GM21526 (cell line): ENCODE data around the gene FBRSL1.

Source experiments
- ATAC-seq: cut with Tn5 transposase; IDR thresholded peaks from one replicate; pipeline ENCODE4 v1.9.1; 2021; ENCODE audit warnings: moderate library complexity; ENCODE audit not compliant: unreplicated experiment, low FRiP score

The FBRSL1 gene

DNA sequence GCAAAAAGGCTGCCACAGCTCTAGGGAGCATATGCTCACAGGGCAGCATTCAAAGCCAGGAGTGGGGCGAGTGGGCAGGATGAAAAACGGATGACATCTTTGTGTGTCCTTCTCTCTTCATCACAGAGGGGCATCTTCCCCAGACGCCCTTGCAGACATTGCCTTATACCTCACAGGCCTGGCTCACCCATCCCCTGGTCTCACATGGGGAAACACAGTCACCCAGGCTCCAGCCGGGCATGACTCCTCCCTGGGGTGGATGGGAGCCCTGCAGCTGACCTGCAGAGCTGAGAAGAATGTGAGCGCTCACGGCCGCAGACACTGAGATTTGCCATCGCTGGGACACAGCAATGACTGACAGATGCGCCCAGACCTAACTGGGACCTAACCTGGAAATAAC, 7.2 kb upstream of the FBRSL1 start:
- no peak for ATAC-seq

DNA sequence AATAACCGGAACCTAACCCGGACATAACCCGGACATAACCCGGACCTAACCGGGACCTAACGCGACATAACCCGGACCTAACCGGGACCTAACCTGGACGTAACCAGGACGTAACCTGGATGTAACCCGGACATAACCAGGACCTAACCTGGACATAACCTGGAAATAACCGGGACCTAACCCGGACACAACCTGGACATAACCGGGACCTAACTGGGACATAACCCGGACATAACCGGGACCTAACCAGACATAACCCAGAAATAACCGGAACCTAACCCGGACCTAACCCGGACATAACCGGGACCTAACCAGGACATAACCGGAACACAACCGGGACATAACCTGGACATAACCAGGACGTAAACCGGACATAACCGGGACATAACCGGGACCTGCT, 6.7 kb upstream of the FBRSL1 start:
- ATAC-seq: no peak

DNA sequence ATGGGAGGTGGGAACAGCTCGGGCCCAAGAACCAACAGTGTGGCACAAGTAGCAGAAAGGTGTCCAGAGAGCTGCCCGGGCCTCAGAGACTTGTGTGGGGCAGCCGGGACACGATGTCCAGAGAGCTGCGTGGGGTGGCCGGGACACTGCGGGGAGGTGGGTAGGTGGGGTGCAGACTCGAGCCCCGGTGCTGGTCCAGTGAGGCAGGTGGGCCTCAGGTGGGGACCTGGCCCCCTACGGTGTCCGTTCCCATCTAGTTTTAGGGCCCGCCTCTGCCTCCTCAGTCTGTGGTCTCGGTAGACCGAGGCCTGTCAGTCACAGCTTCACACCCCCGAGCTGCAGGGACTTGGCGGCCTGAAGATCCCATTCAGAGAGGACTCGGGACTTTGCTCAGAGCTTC, 6.3 kb upstream of the FBRSL1 start:
- ATAC-seq: no peak

DNA sequence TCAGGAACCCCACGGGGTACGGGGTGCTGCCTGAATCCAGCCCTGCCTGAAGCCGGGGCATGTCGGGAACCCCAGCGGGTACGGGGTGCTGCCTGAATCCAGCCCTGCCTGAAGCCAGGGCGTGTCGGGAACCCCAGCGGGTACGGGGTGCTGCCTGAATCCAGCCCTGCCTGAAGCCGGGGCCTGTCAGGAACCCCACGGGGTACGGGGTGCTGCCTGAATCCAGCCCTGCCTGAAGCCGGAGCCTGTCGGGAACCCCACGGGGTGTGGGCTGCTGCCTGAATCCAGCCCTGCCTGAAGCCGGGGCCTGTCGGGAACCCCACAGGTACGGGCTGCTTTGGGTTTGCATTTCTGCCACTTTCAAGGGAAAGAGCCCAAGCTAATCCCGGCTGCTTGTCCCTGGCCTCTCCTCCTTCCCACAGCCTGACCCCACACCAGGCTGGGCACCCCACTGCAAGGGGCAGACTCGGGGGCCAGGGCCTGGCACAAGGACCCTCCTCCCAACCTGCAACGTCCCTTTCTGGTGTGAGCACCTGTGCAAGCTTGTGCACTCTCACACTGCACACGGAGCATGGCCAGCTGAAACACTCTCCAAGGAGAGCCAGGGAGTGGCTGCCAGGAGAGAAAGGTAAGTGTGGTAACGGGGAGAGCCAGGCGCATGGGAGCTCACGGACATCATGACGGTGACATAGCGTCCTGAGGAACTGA, 5.6 kb upstream of the FBRSL1 start:
- ATAC-seq: no peak

DNA sequence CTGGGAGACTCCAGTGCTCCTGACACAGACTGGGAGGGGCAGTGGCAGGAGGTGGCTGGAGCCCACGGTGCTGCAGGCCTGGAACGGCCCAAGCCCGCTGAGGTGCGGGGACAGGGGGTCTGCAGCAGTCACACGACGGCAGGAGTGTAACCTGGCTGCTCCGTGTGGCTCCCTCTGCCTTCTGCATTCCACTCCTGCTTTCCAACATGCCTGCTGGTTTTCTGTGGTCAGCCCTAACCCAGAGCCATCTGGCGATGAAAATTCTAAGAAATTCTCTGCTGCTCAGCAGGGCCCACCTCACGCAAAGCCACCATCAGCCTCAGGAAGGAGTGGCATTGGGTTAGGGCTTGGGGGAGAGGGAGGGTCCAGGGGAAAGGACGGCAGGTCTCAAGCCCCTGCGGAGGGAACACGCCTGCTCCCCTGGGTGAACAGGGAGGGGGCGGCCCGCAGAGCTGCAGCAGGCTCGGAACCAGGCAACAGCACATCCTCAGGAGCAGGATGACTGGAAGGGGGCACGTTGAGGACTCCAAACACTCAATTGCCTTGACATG, 5.0 kb upstream of the FBRSL1 start:
- ATAC-seq: no peak

DNA sequence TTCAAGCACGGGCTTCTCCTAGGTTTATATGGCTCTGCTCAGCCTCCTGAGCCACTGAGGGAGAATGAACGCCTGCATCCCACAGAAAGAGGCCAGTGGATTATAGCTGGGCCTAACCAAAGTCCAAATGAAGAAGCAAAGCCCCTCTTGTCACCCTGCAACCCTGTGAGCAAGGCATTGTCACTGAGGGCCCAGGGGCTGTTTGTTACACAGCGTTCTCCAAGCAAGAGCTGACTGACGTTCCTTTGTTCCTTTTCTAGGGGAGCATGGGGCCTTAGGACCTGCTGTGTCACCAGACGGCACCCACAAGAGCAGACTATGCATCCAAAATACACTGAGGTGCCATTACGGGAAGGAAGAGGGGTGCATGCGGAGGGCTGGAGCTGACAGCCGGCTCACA, 4.3 kb upstream of the FBRSL1 start:
- ATAC-seq: no peak

DNA sequence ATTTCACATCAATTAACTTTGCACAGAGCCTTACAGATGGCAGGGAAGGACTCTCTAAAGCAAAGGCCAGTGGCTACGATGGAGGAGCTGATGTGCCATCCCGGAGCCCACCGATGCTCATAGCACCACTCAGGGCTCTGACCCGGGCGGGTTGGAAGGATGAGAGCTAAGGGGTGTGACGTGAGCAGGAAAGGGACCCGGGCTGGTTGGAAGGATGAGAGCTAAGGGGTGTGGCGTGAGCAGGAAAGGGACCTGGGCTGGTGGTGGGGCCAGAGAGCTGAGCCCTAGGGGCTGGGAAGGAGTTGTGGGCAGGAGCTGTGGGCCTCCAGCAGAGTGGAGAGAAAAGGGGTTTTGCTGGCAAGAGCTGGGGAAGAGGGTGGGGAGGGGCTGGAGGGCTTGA, 3.8 kb upstream of the FBRSL1 start:
- no peak for ATAC-seq

DNA sequence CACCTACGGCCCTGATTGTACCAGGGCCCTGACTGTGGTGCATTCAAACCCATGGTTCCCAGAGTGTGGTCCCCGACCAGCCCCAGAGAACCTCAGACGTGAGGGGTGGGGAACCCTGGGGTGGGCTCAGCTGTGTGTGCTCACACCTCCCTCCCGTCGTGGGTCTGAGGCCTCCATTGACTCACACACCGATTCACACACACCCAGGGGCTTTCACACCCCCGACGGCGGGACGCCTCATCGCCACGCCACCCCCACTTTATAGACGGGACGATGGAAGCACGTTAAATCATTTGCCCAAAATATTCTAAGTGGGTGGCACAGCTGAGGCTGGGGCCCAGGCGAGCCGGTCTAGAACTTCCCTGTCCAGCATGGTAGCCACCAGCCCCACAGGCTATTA, 3.4 kb upstream of the FBRSL1 start:
- no peak for ATAC-seq

DNA sequence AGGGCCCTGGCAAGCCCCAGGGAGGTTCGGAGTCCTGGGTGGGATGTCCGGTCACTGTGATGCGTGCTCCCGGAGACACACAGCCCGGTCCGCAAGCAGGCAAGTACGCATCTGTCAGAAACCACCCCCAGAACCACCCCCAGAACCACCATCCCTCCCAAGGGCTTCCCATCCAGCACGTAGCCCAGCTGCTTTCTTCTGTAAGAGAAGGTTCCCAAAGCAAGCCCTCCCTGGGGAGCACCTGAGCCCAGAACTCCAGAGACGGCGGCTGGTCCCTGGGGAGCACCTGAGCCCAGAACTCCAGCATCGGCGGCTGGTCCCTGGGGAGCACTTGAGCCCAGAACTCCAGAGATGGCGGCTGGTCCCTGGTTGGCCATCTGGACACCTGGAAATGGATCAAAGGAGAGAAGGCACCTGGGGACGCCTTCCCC, 2.6 kb upstream of the FBRSL1 start:
- ATAC-seq: no peak

DNA sequence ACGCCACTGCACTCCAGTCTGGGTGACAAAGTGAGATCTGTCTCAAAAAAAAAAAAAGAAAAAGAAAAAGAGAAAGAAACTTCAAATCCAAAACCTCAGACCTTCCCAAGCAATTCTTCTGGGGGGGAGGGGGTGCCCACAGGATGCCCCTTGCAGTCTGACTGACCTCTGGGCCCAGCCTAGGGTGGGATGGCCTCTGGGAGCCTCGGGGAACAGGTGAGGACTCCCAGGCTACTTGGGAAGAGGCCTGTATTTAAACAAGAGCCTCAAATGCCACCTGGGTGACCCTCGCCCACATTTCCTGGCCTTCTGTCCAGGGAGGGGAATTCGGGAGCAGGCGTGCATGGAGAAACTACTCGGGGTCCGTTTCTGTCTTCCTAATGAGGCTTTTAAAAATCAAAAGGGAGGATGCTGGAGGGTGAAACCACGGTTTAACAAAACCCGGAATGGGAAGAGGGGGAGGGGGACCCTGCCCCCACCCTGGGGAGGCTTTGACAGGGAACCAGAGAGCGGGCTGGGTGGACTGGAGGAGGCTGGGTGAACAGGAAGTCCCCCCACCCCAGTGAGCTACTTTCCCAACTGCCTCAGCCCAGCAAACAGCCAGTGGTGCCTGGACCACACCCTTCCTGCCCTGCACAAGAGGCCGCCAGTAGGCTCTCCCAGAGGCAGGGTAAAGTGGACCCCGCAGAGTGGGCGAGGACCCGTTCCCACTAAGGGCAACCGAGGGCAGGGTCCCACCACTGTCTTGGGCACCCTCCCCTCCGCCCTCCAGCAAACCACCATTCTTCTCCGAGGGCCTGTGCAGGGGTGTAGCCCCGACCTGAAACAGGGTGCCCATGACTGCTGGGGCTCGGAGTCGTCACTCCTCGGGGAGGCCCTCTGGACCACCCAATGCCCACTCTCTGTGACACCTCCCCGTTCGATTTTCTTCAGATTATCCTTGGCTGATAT, 1.5 kb upstream of the FBRSL1 start:
- ATAC-seq: no peak

DNA sequence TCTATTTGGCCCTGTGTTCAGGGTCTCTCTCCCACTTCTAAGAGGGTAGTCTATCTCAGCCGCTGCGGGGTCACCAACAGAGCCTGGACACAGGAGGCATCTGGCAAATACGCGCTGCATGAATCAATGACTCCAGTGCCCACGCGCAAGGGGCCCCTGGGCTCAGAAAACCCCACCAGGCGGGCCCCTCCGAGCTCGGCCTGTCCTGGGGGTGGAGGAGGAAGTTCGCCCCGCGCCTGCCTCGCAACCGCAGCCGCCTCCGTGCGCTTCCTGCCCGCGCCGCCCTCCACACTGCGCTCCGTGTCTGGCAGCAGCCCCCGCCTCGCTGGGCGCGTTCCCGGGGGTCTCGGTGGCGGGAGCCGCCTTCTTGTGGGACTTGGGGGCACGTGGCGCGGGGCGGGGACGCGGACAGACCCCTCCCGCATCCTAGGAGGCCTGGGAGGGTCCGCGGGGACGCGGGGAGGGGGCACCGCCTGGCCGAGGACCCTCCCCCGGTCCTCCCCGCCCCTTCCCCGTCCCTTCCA, 811 bp upstream of the FBRSL1 start:
- ATAC-seq: no peak

DNA sequence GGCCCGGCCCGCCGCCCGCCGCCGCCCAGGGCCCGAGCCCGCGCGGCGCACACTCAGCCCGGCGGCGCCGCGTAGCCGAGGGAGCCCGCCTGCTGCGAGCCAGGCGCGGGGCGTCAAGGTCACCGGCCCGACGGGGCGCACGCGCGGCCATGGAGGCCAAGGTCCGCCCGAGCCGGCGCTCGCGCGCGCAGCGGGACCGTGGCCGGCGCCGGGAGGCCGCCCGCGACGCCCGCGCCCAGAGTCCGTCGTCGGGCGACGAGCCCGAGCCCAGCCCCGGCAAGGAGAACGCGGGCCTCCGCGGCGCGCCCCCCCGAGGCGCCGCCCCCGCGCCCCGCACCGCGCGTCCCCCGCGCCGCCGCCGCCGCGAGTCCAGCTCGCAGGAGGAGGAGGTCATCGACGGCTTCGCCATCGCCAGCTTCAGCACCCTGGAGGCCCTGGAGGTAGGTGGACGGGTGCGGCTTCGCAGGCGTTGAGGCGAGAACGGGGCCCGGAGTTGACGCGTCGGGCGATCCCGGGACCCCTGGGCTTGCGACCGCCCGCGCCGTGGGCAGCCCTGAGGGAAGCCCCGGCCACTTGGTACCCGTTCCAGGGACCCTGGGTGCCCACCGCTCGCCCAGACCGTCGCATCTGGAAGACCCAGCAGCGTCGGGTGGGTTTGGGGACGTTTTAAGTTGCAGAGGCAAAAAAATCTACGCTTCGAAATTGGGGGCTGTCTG, 629 bp downstream of the FBRSL1 start:
- ATAC-seq: no peak

DNA sequence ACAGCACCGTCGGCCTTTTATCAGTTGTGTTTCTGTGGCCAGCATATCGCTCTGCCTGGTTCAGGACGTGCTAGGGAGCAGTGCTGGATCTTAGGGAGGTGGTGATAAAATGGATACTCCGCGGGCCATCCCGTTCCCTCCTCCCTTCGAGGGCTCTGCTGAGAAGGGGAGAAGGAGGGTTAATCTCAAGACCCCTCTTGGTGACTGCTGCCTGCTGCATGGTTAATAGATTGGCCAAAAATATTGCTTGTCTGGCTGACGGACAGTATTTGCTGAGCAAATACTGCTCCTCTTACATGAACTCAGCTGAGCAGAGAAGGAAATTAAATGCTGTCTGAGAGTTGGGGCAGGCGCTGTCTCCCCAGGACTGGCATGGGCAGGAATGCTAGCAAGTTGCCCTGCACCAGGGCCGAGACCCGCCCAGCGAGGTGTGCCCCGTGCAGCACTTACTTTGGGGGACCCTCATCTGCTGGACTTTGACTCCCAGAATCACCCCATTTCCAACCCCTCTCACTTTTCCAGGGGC, 1.2 kb downstream of the FBRSL1 start:
- ATAC-seq: no peak

DNA sequence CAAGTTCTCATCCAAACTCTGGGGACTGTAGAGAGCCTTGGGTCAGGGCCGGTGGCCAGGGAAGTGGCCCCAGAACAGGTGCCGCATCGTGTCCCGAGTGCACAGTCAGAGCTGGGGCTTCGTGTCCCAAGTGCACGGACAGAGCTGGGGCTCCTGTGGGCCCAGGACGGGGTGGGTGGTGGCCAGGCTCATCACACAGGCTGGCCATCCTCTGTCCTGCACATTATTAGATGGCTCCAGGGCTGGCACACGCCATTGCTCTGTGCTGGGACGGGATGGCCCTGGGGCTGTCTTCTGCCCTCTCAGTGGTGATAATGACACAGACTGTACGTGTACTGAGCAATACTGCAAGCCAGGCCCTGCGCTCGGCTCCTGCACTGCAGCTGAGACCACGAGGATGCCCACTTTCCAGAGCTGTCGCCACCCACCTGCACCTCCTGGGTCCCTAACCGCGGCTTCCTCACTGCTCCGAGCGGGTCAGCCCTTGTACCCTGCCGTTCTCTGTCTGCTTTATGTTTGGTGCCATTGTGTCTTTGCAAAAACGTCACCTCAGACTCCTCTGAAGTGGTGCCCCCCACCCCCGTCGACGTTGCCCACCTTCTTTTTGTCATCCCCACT, 1.9 kb downstream of the FBRSL1 start:
- no peak for ATAC-seq

DNA sequence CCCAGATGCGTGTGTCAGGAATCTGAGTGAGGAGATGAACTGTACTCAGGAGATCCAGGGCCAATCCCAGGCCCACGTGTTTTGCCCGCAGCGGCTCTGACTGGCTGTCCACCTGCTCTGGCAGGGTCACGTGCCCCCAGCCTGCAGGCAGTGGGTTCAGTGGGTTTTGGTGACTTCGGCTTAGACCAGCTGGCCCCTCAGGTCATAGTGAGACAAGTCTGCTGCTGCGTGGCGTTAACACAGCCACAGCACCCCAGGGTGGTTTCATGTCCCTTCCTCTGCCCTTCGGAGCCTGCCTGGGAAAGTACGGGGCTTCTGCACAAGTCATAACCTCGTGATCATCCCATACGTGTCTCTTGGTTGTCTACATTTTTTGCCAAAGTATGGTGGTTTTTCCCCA, 2.6 kb downstream of the FBRSL1 start:
- ATAC-seq: no peak

DNA sequence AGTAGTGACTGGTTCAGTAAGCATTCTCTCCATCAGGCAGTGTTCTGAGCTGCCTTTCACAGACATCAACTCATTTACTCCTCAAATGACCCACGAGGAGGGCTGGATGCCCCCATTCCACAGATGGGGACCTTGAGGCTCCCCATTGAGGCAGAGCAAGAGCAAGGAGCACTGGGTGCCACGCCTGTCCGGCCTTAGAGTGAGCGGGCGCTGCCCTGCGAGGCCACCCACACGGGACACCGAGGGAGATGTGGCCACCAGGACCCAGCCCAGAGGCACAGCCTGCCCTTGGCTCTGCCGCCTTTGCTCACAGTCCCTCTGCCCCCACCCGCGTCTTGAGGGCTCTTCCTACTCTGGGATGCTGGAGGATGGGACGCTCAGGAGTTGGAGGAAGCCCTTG, 3.0 kb downstream of the FBRSL1 start:
- ATAC-seq: no peak

DNA sequence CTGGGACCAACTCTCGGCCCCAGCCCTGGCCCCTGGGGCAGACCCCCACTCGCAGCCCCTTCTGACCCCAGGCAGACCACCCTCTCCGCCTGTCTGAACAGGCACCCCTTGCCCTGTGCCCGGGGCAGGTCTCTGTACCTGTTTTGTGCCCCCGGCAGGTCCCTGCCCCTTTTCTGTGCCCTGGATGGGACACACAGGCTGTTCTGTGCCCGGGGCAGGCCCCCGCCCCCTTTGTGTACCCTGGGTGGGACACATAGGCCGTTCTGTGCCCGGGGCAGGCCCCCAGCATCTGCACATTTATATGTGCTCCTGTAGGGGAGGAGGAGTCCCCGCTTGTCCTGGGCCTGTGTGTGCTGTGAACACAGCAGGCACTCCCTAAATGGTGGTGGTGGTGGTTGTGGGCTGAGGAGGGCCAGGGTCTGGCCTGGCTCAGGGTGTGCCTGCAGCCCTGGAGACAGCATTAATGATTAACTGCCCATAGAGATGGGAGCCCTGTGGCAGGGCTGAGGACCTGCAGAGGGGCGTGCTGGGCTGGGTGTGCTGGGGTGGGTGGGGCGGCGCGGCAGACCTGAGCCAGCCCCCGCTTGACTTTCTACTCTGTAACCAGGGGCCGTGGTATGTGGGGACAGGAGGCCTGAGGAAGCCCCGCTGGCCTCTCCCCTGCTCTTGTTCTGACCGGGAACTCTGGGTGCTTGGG, 3.7 kb downstream of the FBRSL1 start:
- ATAC-seq: no peak

DNA sequence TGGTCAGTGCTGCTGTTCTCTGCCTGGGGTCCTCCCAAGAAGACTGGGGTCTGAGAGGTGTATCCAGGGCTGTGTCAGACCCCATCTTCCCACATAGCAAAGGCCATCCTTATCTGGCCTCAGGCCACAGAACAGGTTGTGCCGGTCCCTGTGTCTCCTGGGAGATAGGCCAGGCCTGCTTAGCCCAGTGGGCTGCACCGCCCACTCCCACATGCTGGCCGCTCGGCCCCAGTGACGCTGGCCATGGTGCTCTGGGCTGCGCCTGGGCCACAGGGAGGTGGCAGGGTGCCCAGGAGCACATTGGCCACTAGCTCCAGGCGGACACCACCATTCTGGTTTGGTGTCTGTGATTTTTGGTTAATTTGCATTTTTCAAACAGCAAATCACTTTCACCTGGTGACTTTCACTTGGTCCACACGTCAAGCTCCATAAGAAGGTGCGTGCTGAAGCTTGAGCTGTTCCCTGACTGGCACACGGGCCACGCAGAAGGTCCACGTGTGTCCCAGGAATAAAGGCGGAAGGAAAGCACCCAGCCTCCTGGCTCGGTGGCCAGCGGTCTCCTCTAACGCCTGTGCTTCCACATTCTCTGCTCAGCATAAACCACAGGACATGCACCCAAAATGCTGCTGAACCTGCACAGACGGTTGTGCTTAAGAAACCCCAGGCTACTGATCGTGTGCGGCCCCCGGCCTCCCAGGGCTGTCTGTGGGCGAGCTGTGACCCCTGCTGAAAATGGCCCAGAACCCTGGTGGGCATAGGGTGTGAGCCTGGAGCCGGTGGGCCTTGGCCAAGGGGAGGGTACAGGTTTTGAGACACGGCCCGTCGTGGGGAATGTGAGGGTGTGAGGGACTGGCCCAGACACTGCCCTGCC, 4.6 kb downstream of the FBRSL1 start:
- no peak for ATAC-seq

DNA sequence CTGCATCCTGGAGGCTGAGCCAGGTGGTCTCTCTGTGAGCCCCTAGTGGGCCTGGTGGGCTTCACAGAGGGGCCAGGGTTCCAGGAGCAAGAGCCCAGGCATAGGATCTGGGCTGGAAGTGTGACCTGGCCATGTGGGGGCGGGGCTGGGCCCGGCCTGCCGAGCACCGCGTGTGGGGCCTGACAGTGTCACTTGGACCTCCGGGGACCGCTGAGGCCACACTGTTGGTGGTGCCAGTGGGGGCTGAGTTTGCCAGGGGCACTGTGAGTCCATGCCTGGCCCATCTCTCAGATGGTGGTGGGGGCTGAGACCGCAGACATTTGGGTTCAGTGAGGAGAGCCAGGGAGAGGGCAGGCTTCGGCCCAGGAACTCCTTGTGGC, 5.2 kb downstream of the FBRSL1 start:
- no peak for ATAC-seq
